ENCODE results near the gene AKAP6.

Gene AKAP6, protein sequence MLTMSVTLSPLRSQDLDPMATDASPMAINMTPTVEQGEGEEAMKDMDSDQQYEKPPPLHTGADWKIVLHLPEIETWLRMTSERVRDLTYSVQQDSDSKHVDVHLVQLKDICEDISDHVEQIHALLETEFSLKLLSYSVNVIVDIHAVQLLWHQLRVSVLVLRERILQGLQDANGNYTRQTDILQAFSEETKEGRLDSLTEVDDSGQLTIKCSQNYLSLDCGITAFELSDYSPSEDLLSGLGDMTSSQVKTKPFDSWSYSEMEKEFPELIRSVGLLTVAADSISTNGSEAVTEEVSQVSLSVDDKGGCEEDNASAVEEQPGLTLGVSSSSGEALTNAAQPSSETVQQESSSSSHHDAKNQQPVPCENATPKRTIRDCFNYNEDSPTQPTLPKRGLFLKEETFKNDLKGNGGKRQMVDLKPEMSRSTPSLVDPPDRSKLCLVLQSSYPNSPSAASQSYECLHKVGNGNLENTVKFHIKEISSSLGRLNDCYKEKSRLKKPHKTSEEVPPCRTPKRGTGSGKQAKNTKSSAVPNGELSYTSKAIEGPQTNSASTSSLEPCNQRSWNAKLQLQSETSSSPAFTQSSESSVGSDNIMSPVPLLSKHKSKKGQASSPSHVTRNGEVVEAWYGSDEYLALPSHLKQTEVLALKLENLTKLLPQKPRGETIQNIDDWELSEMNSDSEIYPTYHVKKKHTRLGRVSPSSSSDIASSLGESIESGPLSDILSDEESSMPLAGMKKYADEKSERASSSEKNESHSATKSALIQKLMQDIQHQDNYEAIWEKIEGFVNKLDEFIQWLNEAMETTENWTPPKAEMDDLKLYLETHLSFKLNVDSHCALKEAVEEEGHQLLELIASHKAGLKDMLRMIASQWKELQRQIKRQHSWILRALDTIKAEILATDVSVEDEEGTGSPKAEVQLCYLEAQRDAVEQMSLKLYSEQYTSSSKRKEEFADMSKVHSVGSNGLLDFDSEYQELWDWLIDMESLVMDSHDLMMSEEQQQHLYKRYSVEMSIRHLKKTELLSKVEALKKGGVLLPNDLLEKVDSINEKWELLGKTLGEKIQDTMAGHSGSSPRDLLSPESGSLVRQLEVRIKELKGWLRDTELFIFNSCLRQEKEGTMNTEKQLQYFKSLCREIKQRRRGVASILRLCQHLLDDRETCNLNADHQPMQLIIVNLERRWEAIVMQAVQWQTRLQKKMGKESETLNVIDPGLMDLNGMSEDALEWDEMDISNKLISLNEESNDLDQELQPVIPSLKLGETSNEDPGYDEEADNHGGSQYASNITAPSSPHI (N-terminal part only)

GRCh38 chr14:32329146-32329545, at the start of gene AKAP6:
Gene AKAP6, plus strand, starts transcription at chr14:32329298. Its CDS starts 104,196 bp downstream, at chr14:32433494.
- no peak within 1 kb of the TSS for H3K4me3 ChIP-seq (ENCODE audit: low read length)
- peaks cover 3% of the 10 kb centered on the region; the same call in 1 of the 2 replicates for H3K4me1 ChIP-seq (ENCODE audit: insufficient read depth, low read length)
- H3K36me3 ChIP-seq (ENCODE audit: insufficient read depth, low read depth, low read length) = no peaks in the 10 kb centered on the region
- H3K27ac ChIP-seq (ENCODE audit: low read length) = no peak within 1 kb of the TSS
- no peaks in the 10 kb centered on the region for H3K27me3 ChIP-seq (ENCODE audit: insufficient read depth, low read length)
- no peaks in the 10 kb centered on the region for H3K9me3 ChIP-seq (ENCODE audit: insufficient read depth, low read depth, low read length)
- no peak within 1 kb of the TSS for H3K9ac ChIP-seq (ENCODE audit: low read depth, low read length)

- Histone ChIP-seq H3K9ac (ENCODE audit: low read depth, low read length) (no peak overlapping the region), H3K4me1 (ENCODE audit: insufficient read depth, low read length) (no peaks in the 10 kb centered on the region), H3K9me3 (ENCODE audit: insufficient read depth, low read depth, low read length) (peaks cover 2% of the 10 kb centered on the region; the same call in 1 of the 2 replicates), H3K27ac (ENCODE audit: low read length) (no peak overlapping the region), H3K27me3 (ENCODE audit: insufficient read depth, low read length) (no peaks in the 10 kb centered on the region), H3K4me3 (ENCODE audit: low read length) (no peak overlapping the region), H3K36me3 (ENCODE audit: insufficient read depth, low read depth, low read length) (no peaks in the 10 kb centered on the region)
These were observed 42.5 kb upstream of the AKAP6 start for GRCh38 chr14:32286602-32287001.

GRCh38 chr14:32296366-32296765, 32.7 kb upstream of the AKAP6 start:
- Histone ChIP-seq H3K9me3 (ENCODE audit: insufficient read depth, low read depth, low read length) (no peaks in the 10 kb centered on the region), H3K36me3 (ENCODE audit: insufficient read depth, low read depth, low read length) (no peaks in the 10 kb centered on the region), H3K4me1 (ENCODE audit: insufficient read depth, low read length) (no peaks in the 10 kb centered on the region), H3K4me3 (ENCODE audit: low read length) (no peak overlapping the region), H3K27me3 (ENCODE audit: insufficient read depth, low read length) (no peaks in the 10 kb centered on the region), H3K27ac (ENCODE audit: low read length) (no peak overlapping the region), H3K9ac (ENCODE audit: low read depth, low read length) (no peak overlapping the region)

DNA sequence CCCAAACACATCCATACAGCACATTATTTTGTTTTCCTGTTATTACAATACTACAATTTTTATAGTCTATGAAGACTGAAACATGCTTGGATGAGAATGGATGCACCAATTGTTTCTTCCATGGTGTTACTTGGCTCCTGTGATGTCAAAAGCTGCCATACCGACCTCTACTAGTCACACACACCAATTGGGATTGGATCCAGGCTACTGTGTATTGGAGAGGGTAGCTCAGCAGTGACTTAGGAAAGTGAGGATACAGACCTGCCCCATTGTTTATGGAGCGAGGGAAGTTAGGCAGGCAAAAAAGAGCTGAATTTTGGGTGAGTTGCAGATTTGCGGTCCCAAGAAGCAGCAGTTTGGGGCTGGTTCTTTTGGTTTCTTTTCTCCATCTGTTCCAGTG, 30.8 kb upstream of the AKAP6 start:
- H3K4me3 ChIP-seq (ENCODE audit: low read length) = no peak overlapping the region

GRCh38 chr14:32300136-32300535, 29.0 kb upstream of the AKAP6 start:
- H3K4me1 ChIP-seq (ENCODE audit: insufficient read depth, low read length) = no peaks in the 10 kb centered on the region
- no peaks in the 10 kb centered on the region for H3K9me3 ChIP-seq (ENCODE audit: insufficient read depth, low read depth, low read length)
- H3K9ac ChIP-seq (ENCODE audit: low read depth, low read length) = no peak overlapping the region
- no peaks in the 10 kb centered on the region for H3K36me3 ChIP-seq (ENCODE audit: insufficient read depth, low read depth, low read length)
- H3K4me3 ChIP-seq (ENCODE audit: low read length) = no peak overlapping the region
- no peaks in the 10 kb centered on the region for H3K27me3 ChIP-seq (ENCODE audit: insufficient read depth, low read length)
- H3K27ac ChIP-seq (ENCODE audit: low read length) = no peak overlapping the region

More for the DNA sequence above, 30.8 kb upstream of the AKAP6 start:
- H3K27me3 ChIP-seq (ENCODE audit: insufficient read depth, low read length) = no peaks in the 10 kb centered on the region
- no peaks in the 10 kb centered on the region for H3K36me3 ChIP-seq (ENCODE audit: insufficient read depth, low read depth, low read length)
- H3K27ac ChIP-seq (ENCODE audit: low read length) = no peak overlapping the region
- no peaks in the 10 kb centered on the region for H3K4me1 ChIP-seq (ENCODE audit: insufficient read depth, low read length)
- no peaks in the 10 kb centered on the region for H3K9me3 ChIP-seq (ENCODE audit: insufficient read depth, low read depth, low read length)
- H3K9ac ChIP-seq (ENCODE audit: low read depth, low read length) = no peak overlapping the region

DNA sequence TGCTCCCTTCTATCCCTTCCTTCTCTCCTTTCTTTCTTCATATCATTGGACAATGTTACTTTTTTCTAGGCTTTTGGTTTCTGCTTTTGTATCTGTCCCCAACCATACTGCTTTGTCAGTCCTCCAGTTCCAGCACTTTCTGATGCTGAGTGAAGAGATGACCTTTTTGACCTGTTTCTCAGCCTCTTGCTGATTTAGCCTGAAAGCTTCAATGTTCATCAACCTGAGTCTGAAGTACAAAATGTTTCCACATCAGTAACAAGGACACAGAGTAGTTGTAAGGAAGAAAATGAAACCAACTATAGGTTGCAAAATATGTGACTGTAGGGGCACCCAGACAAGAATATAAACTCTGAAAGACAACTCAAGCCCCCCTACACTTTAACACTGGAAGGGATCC, 25.2 kb upstream of the AKAP6 start:
- H3K9ac ChIP-seq (ENCODE audit: low read depth, low read length) = no peak overlapping the region

DNA sequence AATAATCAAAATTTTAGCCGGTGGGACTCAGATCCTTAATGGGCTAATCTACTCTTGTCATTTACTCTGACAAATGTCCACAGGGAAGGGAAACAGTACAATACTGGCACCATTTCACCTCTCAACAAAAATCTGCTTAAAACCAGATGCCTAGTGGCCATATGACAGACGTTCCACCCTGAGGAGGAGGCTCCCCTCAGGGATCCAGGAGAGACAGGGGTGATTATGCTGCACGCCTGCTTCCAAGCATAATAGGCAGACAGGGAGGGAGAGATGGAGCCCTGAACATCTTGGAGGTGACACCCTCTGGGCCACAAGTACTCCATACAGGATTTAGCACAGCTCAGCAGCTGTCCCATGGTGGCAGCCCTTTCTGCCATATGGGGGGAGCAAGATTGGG, 24.8 kb upstream of the AKAP6 start:
- no peaks in the 10 kb centered on the region for H3K4me1 ChIP-seq (ENCODE audit: insufficient read depth, low read length)
- no peaks in the 10 kb centered on the region for H3K9me3 ChIP-seq (ENCODE audit: insufficient read depth, low read depth, low read length)
- no peak overlapping the region for H3K27ac ChIP-seq (ENCODE audit: low read length)
- no peaks in the 10 kb centered on the region for H3K36me3 ChIP-seq (ENCODE audit: insufficient read depth, low read depth, low read length)
- H3K9ac ChIP-seq (ENCODE audit: low read depth, low read length) = no peak overlapping the region
- no peaks in the 10 kb centered on the region for H3K27me3 ChIP-seq (ENCODE audit: insufficient read depth, low read length)
- H3K4me3 ChIP-seq (ENCODE audit: low read length) = no peak overlapping the region

More for the DNA sequence above, 25.2 kb upstream of the AKAP6 start:
- Histone ChIP-seq H3K9me3 (ENCODE audit: insufficient read depth, low read depth, low read length) (no peaks in the 10 kb centered on the region), H3K4me3 (ENCODE audit: low read length) (no peak overlapping the region), H3K27me3 (ENCODE audit: insufficient read depth, low read length) (no peaks in the 10 kb centered on the region), H3K4me1 (ENCODE audit: insufficient read depth, low read length) (no peaks in the 10 kb centered on the region), H3K27ac (ENCODE audit: low read length) (no peak overlapping the region), H3K36me3 (ENCODE audit: insufficient read depth, low read depth, low read length) (no peaks in the 10 kb centered on the region)

DNA sequence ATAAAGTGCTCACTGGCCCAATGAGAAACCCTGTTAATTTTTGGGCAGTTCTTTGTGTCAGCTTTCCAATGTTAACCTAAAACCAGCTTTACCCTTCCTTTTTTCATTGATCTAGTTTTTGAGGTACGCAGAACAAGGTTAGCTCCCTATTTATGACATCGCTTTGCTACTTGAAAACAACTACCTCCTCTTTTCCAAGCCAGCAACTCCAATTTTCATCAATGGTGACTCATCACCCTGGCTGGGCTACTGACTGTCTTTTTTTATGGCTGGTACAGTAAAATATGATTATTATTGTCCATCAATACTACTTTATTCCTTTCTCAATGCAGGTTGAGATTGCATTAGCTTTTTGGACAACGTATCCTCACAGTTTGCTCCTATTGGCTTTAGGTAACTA, 22.5 kb upstream of the AKAP6 start:
- Histone ChIP-seq H3K27ac (ENCODE audit: low read length) (no peak overlapping the region), H3K9me3 (ENCODE audit: insufficient read depth, low read depth, low read length) (no peaks in the 10 kb centered on the region)

DNA sequence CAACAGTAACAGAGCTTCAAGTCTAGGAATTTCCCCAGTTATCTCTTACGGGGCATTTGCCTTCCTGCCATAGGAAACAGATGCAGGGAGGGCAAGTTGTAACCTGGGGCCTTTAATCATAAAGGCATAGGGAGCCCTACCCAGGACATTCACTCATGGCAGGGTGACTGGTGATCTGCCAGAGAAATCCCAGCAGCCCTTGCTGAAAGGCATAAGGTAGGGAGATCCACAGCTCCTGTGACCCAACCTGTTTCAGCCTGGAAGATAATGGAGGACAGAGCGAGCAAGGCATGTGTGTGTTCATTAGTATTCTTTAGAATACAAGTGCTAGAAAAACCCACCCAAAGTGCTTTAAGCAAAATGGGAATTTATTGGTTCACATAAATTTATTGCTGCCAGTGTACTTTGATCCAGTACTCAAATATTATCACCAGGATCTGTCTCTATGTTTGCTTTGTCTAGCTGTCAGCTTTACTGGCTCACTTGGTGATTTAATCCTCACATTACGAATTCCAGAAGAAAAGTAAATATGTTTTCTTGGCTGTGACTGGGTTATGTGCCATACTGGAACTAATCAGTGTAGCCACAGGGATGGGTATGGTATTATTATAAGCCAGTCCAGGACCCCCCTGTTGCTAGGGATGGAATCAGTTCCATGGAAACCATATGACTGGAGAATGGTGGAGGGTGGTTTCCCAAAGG, 21.1 kb upstream of the AKAP6 start:
- Histone ChIP-seq H3K4me3 (ENCODE audit: low read length) (no peak overlapping the region), H3K27me3 (ENCODE audit: insufficient read depth, low read length) (no peaks in the 10 kb centered on the region), H3K9me3 (ENCODE audit: insufficient read depth, low read depth, low read length) (no peaks in the 10 kb centered on the region), H3K27ac (ENCODE audit: low read length) (no peak overlapping the region), H3K36me3 (ENCODE audit: insufficient read depth, low read depth, low read length) (no peaks in the 10 kb centered on the region), H3K4me1 (ENCODE audit: insufficient read depth, low read length) (no peaks in the 10 kb centered on the region), H3K9ac (ENCODE audit: low read depth, low read length) (no peak overlapping the region)

More for the DNA sequence above, 22.5 kb upstream of the AKAP6 start:
- H3K36me3 ChIP-seq (ENCODE audit: insufficient read depth, low read depth, low read length) = no peaks in the 10 kb centered on the region
- H3K4me1 ChIP-seq (ENCODE audit: insufficient read depth, low read length) = no peaks in the 10 kb centered on the region
- no peak overlapping the region for H3K4me3 ChIP-seq (ENCODE audit: low read length)
- no peaks in the 10 kb centered on the region for H3K27me3 ChIP-seq (ENCODE audit: insufficient read depth, low read length)
- H3K9ac ChIP-seq (ENCODE audit: low read depth, low read length) = no peak overlapping the region

GRCh38 chr14:32310876-32311275, 18.2 kb upstream of the AKAP6 start:
- no peaks in the 10 kb centered on the region for H3K4me1 ChIP-seq (ENCODE audit: insufficient read depth, low read length)
- H3K4me3 ChIP-seq (ENCODE audit: low read length) = no peak overlapping the region
- no peaks in the 10 kb centered on the region for H3K9me3 ChIP-seq (ENCODE audit: insufficient read depth, low read depth, low read length)
- H3K9ac ChIP-seq (ENCODE audit: low read depth, low read length) = no peak overlapping the region
- H3K27me3 ChIP-seq (ENCODE audit: insufficient read depth, low read length) = no peaks in the 10 kb centered on the region
- H3K27ac ChIP-seq (ENCODE audit: low read length) = no peak overlapping the region
- no peaks in the 10 kb centered on the region for H3K36me3 ChIP-seq (ENCODE audit: insufficient read depth, low read depth, low read length)

Measured in iPS-20b (cell line).